Activated gamma-delta T cell treated with Interleukin-2 at 50 U/mL for 16 hours (primary cell): ENCODE data around the gene PXMP4.
A peak's percentile ranks its signal among the peaks of the same experiment; 100 is the strongest.
"Not testable (repeated sequence)": the region's sequence is repeated elsewhere in the genome, so short reads cannot be mapped to it uniquely, and the experiment has no call there.

Source experiments
- DNase-seq: peaks from one replicate; pipeline ENCODE4 v3.0.0-alpha.2; 2020

PXMP4 gene

DNA sequence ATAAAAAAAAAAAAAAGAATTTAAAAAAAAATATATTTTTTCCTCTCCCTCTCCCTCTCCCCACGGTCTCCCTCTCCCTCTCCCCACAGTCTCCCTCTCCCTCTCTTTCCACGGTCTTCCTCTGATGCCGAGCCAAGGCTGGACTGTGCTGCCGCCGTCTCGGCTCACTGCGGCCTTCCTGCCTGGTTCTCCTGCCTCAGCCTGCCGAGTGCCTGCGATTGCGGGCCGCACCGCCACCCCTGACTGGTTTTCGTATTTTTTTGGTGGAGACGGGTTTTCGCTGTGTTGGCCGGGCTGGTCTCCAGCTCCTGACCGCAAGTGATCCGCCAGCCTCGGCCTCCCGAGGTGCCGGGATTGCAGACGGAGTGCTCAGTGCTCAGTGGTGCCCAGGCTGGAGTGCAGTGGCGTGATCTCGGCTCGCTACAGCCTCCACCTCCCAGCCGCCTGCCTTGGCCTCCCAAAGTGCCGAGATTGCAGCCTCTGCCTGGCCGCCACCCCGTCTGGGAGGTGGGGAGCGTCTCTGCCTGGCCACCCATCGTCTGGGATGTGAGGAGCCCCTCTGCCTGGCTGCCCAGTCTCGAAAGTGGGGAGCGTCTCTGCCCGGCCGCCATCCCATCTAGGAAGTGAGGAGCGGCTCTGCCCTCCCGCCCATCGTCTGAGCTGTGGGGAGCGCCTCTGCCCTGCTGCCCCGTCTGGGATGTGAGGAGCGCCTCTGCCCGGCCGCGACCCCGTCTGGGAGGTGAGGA lies 19.2 kb downstream of the PXMP4 start:
- DNase-seq: not testable (repeated sequence)

DNA sequence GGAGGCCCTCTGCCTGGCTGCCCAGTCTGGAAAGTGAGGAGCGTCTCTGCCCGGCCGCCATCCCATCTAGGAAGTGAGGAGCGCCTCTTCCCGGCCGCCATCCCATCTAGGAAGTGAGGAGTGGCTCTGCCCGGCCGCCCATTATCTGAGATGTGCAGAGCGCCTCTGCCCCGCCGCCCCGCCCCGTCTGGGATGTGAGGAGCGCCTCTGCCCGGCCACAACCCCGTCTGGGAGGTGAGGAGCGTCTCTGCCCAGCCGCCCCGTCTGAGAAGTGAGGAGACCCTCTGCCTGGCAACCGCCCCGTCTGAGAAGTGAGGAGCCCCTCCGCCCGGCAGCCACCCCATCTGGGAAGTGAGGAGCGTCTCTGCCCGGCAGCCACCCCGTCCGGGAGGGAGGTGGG lies 21.1 kb downstream of the PXMP4 start:
- not testable (repeated sequence) for DNase-seq

DNA sequence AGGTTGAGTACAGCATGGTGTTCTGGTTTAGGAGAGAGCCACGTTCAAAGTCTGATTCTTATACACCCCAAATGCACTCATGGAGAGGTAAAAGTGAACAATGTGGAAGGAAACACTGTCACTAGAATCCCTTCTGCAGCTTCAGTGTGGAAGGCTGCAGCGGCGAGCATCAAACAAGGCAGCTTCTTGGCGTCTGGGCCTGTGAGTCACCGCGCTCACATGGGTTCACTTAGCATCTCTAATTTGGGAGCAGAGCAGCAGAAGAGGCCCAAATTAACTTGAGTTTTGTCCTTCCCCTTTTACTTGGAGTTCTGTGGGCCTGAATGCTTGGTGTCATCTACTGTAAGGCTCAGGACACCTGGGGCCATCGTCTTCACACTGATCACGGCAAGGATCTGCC lies 23.0 kb downstream of the PXMP4 start:
- DNase-seq: no peak

DNA sequence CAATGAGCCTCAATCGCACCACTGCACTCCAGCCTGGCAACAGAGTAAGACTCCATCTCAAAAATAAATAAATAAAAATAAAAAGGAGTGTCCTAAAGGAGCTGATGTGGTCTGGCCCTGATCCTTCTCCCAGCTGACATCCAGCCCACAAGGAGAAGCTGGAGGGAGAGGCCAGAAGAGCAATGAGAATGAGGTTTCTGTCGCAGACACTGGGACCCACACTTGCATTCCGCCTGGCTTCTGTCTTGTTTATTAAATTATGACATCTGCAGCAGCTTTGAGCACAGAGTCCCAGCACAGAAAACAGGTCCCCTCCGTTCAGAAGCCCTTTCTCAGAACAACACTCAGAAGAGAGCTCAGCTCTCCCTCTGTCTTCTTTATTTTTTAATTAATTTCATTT lies 23.7 kb downstream of the PXMP4 start:
- no peak for DNase-seq

DNA sequence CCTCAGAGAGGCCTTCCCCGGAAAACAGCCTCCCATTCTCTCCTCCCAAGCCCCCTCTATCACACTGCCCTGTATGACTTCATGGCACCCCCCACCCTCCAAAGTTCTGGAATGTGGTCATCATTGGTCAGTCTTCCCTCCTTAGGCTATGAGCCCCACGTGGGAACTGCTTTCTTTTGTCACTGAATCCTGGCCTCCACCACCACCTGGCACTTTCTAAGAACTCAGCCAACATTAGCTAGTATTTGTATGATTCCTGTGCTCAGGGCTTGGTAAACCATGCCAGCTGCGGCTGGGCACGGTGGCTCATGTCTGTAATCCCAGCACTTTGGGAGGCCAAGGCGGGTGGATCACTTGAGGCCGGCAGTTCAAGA lies 25.5 kb downstream of the PXMP4 start:
- DNase-seq: no peak

DNA sequence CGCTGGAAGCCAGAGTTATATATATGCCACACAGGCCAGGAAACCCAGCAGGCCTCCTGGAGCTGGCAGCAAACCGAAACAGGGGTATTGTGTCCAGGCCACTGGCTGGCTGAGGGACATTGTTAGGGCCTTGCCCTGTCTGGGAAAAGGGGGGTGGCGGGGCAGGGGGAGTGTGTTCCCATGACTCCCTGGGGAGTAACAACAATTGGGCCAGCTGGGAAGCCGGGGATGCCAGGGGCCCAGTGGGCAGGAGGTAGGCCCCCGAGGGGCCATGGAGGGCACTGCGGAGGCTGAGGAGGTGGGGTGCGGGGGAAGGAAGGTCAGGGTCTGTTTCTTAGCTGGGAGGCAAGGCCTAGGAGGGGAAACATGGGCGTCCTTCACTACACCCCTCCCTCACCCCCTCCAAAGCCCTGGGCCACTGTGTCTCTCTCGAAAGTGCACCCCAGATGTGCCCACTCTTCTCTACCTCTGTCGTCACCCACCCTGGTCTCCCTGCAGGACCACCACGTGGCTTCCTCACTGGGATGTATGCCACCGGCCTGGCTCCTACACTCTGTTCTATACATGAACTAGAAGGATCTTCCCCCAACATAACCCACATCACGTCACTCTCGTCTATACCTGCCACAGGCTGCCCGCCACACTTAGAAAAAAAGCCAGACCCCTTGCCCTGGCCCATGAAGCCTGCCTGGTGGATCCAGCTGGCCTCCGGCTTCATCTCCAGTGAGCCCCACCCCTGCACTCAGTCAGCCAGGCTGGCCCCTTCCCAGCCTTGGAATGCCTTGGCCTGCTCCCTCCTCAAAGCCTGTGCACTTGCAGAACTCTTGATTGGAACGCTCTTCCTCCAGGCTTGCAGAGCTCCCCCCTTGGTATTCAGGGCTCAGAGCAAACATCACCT lies 26.1 kb downstream of the PXMP4 start:
- DNase-seq: no peak

DNA sequence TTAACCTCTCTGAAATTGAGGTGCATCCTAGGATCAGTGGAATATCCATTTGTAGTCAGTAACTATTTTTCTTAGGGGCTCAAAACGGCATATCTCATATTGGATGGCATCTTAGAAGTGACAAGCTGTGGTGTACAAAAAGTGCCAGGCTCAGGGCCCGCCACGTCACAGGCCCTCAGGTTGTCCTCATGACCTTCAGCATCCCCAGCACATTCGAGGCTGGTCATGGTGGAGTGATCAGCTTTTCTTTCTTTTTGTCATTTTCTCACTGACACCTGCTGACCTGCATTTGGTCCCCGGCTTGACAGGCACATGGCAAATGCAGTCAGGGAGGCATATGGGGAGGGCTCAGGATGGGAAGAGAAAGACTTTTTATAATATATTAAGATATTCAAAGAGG lies 26.8 kb downstream of the PXMP4 start:
- no peak for DNase-seq

DNA sequence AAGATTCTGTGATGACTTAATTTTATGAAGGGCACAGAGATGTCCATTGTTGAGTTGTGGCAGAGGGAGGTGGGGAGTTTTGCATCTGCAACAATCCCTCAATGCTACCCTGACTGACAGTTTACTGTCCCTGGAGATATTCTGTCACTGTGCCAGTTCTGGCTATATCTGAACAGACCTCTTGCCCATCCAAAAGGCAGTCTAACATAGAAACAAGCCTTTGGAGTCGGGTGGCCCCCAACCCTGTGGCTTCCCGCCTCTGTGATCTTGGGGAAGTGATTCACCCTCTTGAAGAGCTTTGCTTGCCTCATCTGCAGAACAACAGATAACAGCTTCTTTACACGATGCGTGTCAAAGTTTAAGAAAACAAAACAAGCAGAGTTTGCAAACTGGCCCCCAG lies 30.1 kb downstream of the PXMP4 start:
- peak; percentile 83 for DNase-seq

DNA sequence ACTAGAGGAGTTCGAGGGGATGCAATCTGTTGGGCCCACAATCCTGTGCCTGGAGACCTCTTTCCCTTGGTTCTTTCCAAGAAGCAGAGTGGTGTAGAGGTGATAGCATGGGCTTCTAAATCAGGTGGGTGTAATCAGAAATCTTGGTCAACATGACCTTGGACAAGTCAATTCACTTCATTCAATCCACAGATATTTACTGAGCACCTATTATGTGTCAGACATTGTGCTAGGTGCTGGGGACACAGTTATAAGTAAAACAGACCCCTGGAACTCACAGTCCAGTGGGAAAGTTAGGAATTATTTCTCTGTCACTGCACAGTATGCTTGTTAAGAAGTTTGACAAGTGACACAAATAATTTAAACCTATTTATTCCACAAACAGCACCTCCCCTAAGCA lies 30.6 kb downstream of the PXMP4 start:
- DNase-seq: no peak

DNA sequence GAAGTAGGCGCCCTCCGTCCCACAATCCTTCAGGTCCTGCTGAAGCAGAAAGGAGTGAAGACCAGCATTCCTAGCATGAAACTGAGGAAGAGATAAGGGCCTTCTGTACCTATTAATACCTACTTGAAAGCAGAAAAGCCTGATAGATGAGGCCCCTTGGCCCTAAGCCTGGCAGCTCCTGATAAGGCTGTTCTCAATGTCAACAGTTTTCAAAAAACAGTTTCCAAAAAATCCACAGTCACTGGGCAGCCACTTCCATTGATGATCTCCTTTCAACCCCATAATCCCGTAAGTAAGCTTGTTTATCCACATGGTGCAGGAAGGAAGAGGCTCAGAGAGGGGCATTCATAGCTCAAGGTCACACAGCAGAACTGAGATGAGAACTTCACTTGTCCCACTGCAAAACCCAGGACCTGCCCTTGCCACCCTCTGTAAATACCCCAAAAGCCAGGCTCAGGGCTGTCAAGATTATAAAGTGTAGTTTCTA lies 31.1 kb downstream of the PXMP4 start:
- no peak for DNase-seq

DNA sequence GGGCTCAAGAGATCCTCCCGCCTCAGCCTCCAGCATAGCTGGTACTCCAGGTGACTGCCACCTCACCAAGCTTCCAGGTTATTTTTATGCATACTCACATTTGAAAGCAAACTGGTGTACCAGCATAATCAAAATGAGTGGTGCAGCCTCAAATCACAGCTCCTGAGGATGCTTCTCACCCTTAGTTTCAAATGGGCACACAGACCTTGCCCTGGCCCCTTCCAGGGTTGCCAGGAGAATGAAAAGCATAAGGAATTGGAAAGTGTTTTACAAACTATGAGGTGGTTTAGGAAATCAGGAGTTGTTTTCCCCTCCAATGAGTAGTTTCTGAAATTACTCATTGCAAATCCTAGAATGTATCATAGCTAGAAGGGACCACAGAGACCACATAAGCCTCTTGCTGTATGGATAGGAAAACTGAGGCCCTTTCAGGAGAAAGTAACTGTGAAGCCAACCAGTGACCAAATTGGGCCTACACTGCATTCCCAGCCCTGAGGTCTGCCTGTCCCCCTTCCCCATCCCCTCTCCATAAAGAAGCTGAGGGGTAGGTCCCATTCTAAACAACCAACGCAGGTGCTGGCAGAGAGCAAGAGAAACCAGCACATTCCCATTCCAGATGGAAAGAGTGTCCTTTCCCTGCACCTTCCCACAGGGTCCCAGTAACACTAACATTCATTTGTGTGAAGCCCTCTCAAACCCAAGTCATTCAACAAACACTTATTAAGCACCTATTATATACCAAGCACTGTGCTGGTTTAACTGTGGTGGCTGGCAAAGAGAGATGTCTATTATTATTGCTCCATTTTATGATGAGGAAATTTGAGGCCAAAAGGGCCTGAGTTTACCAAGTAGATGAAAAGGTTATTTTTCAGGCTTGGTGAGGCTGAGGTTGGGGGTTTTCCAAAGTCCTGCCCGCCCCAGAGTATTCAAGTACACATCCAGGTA lies 31.8 kb downstream of the PXMP4 start:
- DNase-seq: no peak

DNA sequence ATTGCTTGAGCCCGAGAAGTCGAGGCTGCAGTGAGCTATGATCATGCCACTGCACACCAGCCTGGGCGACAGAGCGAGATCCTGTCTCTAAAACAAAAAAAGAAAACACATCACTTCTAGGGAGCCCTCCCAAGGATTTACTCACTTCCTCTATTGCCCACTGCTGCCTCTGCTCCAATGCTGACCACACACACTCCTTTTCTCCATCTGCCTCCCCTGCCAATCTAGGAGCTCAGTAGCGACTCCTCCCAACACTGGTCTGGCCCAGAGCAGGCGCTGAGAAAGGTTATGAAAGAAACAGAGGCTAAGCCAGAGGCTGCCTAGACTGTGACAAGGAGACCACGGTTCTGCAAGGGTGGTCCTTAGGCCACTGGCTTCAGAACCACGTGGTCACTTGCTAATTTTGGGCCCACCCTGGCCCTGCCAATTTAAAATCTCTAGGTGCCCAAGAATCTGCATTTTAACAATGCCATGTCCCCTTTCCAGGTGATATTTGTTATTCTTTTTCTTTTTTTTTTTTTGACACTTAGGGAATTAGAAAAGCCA lies 32.7 kb downstream of the PXMP4 start:
- DNase-seq: no peak

DNA sequence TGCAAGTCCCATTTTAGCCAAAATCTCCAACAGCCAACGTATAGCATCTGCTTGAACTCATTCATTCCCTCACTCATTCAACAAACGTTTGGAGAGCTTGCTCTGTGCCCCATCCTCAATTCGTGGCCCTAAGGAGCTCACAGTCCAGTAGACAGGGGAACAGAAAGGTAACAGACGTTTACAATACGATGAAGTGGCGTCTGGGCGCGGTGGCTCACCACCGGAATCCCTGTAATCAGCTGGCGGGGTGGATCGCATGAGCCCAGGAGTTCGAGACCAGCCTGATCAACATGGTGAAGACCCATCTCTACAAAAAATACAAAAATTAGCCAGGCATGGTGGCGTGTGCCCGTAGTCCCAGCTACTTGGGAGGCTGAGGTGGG lies 33.1 kb downstream of the PXMP4 start:
- no peak for DNase-seq

DNA sequence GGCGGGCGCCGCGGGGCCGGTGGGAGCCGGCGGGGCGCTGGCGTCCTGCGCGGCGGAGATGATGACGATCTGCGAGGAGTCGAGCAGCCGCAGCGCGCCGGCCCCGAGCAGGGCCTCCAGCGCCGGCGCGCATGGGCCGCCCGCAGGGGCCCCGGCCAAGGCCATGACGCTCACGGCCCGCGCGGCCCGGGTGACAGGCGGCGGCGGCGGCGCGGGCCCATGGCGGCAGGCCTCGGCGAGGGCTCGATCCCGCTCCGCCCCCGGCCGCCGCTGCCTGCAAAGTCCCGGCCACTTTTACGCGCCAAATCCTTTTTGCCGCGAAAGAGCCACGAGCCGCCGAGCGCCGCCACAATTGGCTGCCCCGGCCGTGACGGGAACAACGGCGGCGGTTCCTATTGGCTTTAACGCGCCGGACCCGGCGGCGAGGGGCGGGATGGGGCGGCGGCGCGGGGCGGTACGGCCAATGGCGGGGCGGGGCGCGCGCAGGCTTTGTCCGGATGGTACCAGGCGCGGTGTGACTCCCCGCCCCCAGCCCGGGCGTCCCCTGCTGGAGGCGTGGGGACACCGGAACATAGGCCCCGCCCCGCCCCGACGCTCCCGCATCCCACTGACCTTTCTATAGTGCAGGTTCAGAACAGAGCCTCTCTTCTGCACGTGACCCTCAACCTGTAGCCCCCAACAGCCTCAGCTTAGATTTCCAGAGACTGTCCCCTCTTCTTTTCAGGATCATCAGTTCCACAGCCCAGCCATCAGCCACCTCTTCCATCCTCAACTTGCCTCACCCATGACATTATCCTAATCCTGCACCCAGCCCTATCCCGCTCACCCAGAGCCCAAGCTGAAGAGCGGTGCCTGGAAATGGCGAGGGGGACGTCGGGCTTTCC lies 33.8 kb downstream of the PXMP4 start, which contains the start of gene E2F1:
TSS of gene E2F1 (minus strand) at position 286 of the 884 bp plus-strand sequence. CDS start at position 165, 121 bp downstream.
- DNase-seq: peak; percentile 93

DNA sequence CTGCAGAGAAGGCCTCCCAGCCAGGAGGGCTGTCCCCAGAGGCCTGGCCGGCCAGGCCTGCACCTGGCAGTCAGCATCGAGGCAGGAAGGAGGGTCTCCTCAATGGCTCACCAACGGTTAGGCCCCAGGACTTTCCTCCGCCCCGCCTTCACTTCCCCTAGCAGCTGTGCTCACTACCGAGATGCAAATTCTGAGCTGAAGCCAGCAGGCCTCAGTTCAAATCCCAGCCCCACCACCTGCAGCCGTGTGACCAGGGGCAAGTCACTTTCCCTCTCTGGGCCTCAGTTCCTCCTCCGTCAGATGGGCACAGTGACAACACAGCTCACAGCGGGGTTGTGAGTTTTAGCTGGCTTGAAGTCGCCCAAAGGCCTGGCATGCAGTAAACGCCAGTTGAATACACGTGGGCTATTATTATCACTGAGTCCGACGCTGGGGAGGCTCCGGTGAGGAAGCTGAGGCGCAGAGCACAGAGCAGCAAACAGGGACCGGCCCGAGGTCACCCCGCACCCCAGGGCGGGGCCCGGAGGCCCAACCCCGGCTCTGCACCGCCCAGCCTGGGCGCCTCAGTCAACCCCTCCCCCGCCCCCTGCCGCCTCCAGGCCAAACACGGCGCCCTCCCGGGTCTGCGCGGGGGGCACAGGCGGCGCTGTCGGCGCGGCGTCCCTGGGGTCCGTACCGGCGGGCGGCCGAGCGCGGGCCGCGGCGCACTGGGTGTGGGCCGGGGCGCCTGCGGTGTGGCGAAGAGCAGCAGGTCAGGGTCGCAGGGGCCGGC lies 34.6 kb downstream of the PXMP4 start:
- DNase-seq: no peak

DNA sequence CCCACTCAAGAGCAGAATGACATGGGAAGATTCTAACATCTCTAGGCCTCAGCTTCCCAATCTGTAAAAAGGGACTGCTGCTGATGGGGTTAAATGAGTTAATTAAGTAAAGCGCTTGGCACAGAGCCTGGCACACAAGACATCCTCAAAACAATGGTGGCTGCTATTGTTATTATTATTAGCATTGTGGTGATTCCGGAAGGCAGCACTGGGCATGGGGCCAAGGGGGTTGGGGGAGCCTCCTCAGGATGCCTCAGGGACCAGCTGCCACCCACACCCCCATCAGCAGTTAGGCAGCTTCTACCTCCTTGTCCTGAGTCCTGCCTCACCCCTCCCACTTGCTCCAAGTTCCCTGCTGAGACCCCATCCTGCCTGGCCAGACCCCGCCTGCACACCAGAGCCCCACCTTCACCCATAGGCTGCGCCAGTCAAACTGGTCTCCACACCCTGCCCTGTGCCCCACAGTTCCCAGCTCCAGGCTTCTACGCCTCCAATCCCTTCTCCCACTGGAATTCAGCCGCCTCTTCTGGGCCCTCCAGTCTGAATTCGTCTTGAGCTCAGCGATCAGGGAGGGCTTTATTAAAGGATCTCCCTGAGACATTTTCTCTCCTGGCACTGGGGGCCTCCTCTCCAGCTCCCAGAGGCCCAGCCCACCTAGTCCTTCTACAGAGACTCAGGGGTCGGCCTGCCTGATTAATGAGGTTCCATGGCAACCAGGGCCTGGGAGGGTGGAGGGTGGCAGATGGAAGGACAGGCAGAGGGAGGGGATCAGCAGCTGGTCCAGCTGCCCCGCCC lies 35.4 kb downstream of the PXMP4 start:
- DNase-seq: no peak

DNA sequence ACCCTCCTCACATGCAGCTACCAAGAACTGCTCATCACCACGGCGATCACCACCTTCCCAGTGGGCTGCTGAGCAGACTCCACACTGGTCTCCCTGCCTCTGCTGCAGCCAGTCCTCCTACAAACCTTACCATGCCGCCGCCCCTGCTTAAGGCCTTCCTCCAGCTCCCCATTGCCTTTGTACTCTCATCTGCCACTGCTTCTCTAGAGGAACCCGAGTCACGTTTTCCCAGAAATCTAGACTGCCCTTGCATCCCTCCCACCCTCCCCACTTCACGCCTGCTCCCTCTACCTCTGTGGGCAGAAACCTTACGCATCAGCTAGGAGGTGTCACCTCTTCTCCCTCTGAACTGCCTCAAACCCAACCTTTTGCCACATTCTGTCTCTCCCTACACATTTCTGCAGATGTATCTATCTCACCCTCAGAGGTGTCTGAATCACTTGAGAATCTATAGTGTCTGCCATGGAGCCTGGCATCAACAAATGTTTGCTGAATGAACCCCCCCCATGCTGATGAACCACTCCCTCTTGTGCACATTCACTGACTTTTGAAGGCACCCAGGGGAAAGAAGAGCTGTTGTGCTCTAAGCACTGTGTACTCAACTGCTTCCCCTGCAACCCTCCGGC lies 38.3 kb downstream of the PXMP4 start:
- DNase-seq: no peak

DNA sequence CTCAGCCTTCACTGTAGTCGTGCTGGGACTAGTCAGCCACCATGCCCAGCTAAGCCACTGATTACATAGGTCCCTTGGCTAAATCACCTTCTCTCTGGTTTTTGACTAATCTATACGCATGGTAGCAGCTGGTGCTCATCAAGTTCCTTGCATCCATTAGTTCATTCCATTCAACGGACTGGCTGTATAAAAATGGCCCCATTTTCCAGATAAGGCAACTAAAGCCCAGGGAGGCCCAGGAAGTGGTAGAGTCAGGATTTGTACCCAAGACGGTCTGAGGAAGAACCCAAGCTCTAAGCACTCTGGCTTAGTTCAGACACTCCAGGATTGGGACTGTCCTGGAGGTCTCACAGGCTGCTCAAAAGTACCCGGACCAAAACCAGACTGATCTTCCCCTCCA lies 38.8 kb downstream of the PXMP4 start:
- DNase-seq: no peak

DNA sequence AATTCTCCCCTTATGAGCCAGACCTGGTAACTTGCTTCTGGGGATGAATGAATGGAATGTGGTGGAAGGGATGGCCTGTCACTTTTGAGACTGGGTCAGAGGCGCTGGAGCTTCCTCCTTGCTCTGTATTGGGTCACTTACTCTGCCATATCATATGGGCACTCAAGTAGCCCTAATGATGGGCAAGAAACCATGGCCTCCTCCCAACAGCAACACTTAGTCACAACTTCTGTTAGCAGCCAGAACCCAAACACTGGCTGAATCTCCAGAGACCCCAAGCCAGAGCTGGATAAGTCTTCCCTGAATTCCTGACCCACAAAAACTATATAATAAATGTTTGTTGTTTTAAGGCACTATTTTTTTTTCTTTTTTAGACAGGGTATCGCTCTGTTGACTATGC lies 39.4 kb downstream of the PXMP4 start:
- DNase-seq: no peak
